Loucy (cell line): Measurements from ENCODE around the gene METTL21A.

Source experiments
- H2AFZ ChIP-seq: fragments of 200-600 bp; sonication (generic); 2 replicates; pipeline ENCODE4 v1.6.0; 2016; ENCODE audit warnings: antibody characterized with exemption, mild to moderate bottlenecking, low read length, moderate library complexity
- H3F3A ChIP-seq: fragments of 200-600 bp; 2 replicates; pipeline ENCODE4 v1.6.0; 2016; ENCODE audit warnings: antibody characterized with exemption, low read depth, mild to moderate bottlenecking
- H3K27me3 ChIP-seq: fragments of 200-600 bp; sonication (generic); 2 replicates; pipeline ENCODE4 v1.6.1; 2014; ENCODE audit warnings: low read length, mild to moderate bottlenecking; ENCODE audit not compliant: insufficient read depth, poor library complexity, severe bottlenecking
- H3K36me3 ChIP-seq: fragments of 200-600 bp; sonication (generic); 2 replicates; pipeline ENCODE4 v1.6.1; 2016; ENCODE audit warnings: low read length; ENCODE audit not compliant: insufficient read depth
- H3K4me1 ChIP-seq: fragments of 200-600 bp; sonication (generic); 2 replicates; pipeline ENCODE4 v1.5.1; 2014; ENCODE audit warnings: low read length, mild to moderate bottlenecking; ENCODE audit not compliant: insufficient read depth, poor library complexity, severe bottlenecking
- H3K4me2 ChIP-seq: fragments of 200-600 bp; sonication (generic); 2 replicates; pipeline ENCODE4 v1.6.0; 2014; ENCODE audit warnings: antibody characterized with exemption, low read length, low read depth, mild to moderate bottlenecking; ENCODE audit not compliant: poor library complexity, severe bottlenecking
- H3K4me3 ChIP-seq: fragments of 200-600 bp; sonication (generic); 2 replicates; pipeline ENCODE4 v1.5.1; 2014; ENCODE audit warnings: low read length, mild to moderate bottlenecking, mixed read lengths; ENCODE audit not compliant: poor library complexity, severe bottlenecking
- H3K79me2 ChIP-seq: fragments of 200-600 bp; sonication (generic); 2 replicates; pipeline ENCODE4 v1.6.1; 2014; ENCODE audit warnings: low read length; ENCODE audit not compliant: insufficient read depth
- H3K9ac ChIP-seq: fragments of 200-600 bp; sonication (generic); 2 replicates; pipeline ENCODE4 v1.6.0; 2014; ENCODE audit warnings: mild to moderate bottlenecking, low read depth, low read length, moderate library complexity; ENCODE audit not compliant: poor library complexity, severe bottlenecking
- H3K9me2 ChIP-seq: fragments of 200-600 bp; sonication (generic); replicated peaks from 2 replicates; pipeline ENCODE4 v1.6.1; 2016; ENCODE audit warnings: low read depth, low read length, mixed read lengths
- H3K9me3 ChIP-seq: fragments of 200-600 bp; sonication (generic); 2 replicates; pipeline ENCODE4 v1.6.1; 2014; ENCODE audit warnings: mild to moderate bottlenecking, antibody characterized with exemption, low read length, low read depth; ENCODE audit not compliant: insufficient read depth
- H4K20me1 ChIP-seq: fragments of 200-600 bp; sonication (generic); 2 replicates; pipeline ENCODE4 v1.6.0; 2014; ENCODE audit warnings: antibody characterized with exemption, low read length, mild to moderate bottlenecking; ENCODE audit not compliant: insufficient read depth, poor library complexity, severe bottlenecking
- EZH2phosphoT487 ChIP-seq: fragments of 200-600 bp; IDR thresholded peaks from 2 replicates; pipeline ENCODE4 v1.6.1; 2018; ENCODE audit warnings: antibody characterized with exemption, mild to moderate bottlenecking, moderate library complexity, borderline replicate concordance
- TF ChIP-seq, protein P1 (sequence below): fragments of 200-600 bp; sonication (generic); conservative IDR thresholded peaks from 2 replicates; pipeline ENCODE4 v1.5.1; 2014; ENCODE audit warnings: mild to moderate bottlenecking, antibody characterized with exemption, low read length

The METTL21A gene

GRCh38 chr2:207616185-207616584 lies 9.0 kb downstream of the METTL21A start:
- H3K27me3 ChIP-seq: no peaks in the 10 kb centered on the region
- TF ChIP-seq EZH2phosphoT487: no peak
- TF ChIP-seq, protein P1, sequence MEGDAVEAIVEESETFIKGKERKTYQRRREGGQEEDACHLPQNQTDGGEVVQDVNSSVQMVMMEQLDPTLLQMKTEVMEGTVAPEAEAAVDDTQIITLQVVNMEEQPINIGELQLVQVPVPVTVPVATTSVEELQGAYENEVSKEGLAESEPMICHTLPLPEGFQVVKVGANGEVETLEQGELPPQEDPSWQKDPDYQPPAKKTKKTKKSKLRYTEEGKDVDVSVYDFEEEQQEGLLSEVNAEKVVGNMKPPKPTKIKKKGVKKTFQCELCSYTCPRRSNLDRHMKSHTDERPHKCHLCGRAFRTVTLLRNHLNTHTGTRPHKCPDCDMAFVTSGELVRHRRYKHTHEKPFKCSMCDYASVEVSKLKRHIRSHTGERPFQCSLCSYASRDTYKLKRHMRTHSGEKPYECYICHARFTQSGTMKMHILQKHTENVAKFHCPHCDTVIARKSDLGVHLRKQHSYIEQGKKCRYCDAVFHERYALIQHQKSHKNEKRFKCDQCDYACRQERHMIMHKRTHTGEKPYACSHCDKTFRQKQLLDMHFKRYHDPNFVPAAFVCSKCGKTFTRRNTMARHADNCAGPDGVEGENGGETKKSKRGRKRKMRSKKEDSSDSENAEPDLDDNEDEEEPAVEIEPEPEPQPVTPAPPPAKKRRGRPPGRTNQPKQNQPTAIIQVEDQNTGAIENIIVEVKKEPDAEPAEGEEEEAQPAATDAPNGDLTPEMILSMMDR: no peak
- no peak overlapping the region for H3K4me3 ChIP-seq
- no peak overlapping the region for H2AFZ ChIP-seq
- peaks cover 40% of the 10 kb centered on the region for H3K79me2 ChIP-seq
- no peak overlapping the region for H3K4me2 ChIP-seq
- H3K9me2 ChIP-seq: no peaks in the 10 kb centered on the region
- no peak overlapping the region for H3K9ac ChIP-seq
- H3K9me3 ChIP-seq: no peaks in the 10 kb centered on the region
- H3K36me3 ChIP-seq: peaks cover 28% of the 10 kb centered on the region; the same call in 1 of the 2 replicates
- peaks cover 7% of the 10 kb centered on the region for H4K20me1 ChIP-seq
- H3F3A ChIP-seq: no peaks in the 10 kb centered on the region
- peaks cover 22% of the 10 kb centered on the region for H3K4me1 ChIP-seq

DNA sequence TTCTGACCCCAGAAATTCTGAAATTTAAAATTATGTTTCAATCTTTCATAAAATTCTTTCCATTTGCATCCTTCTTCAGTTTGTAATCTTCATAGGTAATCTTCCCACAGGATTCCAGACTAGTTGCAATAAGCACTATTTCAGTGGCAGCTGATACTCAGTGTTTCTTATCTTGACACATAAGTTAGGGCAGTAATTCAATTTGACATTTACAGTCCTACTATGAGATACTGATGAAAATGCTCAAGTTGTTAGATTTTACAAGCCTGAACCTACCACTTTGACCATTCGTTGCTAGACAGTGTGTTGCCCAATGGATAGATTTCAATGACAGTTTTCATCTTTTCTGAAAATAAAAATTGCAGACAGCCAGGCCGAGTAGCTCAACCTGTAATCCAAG lies 10.4 kb downstream of the METTL21A start:
- Histone ChIP-seq H3F3A (no peaks in the 10 kb centered on the region), H3K4me3 (no peak overlapping the region), H2AFZ (no peak overlapping the region), H3K9ac (no peak overlapping the region), H3K9me3 (no peaks in the 10 kb centered on the region), H3K4me1 (peaks cover 13% of the 10 kb centered on the region), H3K36me3 (peaks cover 25% of the 10 kb centered on the region; the same call in 1 of the 2 replicates), H3K9me2 (no peaks in the 10 kb centered on the region), H3K4me2 (no peak overlapping the region), H4K20me1 (peaks cover 7% of the 10 kb centered on the region), H3K79me2 (peaks cover 32% of the 10 kb centered on the region), H3K27me3 (no peaks in the 10 kb centered on the region)
- TF ChIP-seq EZH2phosphoT487: no peak

GRCh38 chr2:207612714-207613113 lies 12.5 kb downstream of the METTL21A start:
- Histone ChIP-seq H3K4me2 (no peak overlapping the region), H3F3A (no peaks in the 10 kb centered on the region), H3K9me2 (no peaks in the 10 kb centered on the region), H2AFZ (no peak overlapping the region), H3K9ac (no peak overlapping the region), H3K79me2 (peaks cover 17% of the 10 kb centered on the region; the same call in 1 of the 2 replicates), H3K4me1 (peaks cover 3% of the 10 kb centered on the region), H3K9me3 (no peaks in the 10 kb centered on the region), H3K27me3 (no peaks in the 10 kb centered on the region), H3K4me3 (no peak overlapping the region), H3K36me3 (peaks cover 22% of the 10 kb centered on the region; the same call in 1 of the 2 replicates), H4K20me1 (no peaks in the 10 kb centered on the region)
- TF ChIP-seq, protein P1: no peak
- TF ChIP-seq EZH2phosphoT487: no peak

DNA sequence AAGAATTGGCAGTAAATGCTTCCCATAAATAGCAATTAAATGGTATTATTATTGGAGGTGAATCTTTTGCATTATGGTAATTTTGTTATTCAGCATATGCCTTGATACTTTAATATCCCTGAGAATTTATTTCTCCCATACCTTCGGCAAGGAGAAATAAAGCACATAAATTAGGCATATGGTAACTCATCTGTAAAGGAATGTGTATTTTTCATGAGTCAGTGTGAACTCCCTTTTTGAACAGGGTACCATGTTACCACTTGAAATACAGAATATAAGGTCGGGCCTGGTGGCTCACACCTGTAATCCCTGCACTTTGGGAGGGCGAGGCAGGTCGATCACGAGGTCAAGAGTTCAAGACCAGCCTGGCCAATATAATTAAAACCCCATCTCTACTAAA lies 18.4 kb downstream of the METTL21A start:
- Histone ChIP-seq H3K36me3 (no peaks in the 10 kb centered on the region; the same call in 1 of the 2 replicates), H3K79me2 (no peaks in the 10 kb centered on the region), H3K4me1 (no peaks in the 10 kb centered on the region), H3F3A (0 out of 2 replicates have a peak, but pooled peaks cover 3% of the 10 kb centered on the region), H3K9me3 (no peaks in the 10 kb centered on the region), H3K27me3 (no peaks in the 10 kb centered on the region), H4K20me1 (no peaks in the 10 kb centered on the region), H3K9ac (no peak overlapping the region), H3K4me2 (no peak overlapping the region), H3K4me3 (no peak overlapping the region), H3K9me2 (no peaks in the 10 kb centered on the region), H2AFZ (no peak overlapping the region)
- TF ChIP-seq EZH2phosphoT487: no peak
- TF ChIP-seq, protein P1: no peak
